SU-DHL-6 (cell line): ENCODE measurements around the gene BRICD5.

ENCODE experiments used
- H2AFZ ChIP-seq: fragments of 200-600 bp; sonication (generic); 2 replicates; pipeline ENCODE4 v1.6.1; 2014; ENCODE audit warnings: low read depth, mild to moderate bottlenecking, moderate library complexity, mixed read lengths, antibody characterized with exemption, low read length; ENCODE audit not compliant: severe bottlenecking
- H3F3A ChIP-seq: fragments of 200-600 bp; shearing (Covaris generic); 2 replicates; pipeline ENCODE4 v1.6.0; 2016; ENCODE audit warnings: antibody characterized with exemption, mild to moderate bottlenecking; ENCODE audit not compliant: insufficient read depth
- H3K27ac ChIP-seq: fragments of 200-600 bp; sonication (generic); 2 replicates; pipeline ENCODE4 v1.5.1; 2016; ENCODE audit warnings: low read depth, mild to moderate bottlenecking, low read length, moderate library complexity, mixed read lengths
- H3K27me3 ChIP-seq: fragments of 200-600 bp; sonication (generic), shearing (Covaris generic); 2 replicates; pipeline ENCODE4 v1.6.0; 2014; ENCODE audit warnings: mild to moderate bottlenecking, low read length
- H3K36me3 ChIP-seq: fragments of 200-600 bp; sonication (generic); 2 replicates; pipeline ENCODE4 v1.6.1; 2014; ENCODE audit warnings: mild to moderate bottlenecking, low read length, mixed read lengths
- H3K4me2 ChIP-seq: fragments of 300-600, 200-600 bp; shearing (Covaris generic), sonication (generic); 2 replicates; pipeline ENCODE4 v1.6.0; 2014; ENCODE audit warnings: low read length, low read depth, mild to moderate bottlenecking; ENCODE audit not compliant: poor library complexity, severe bottlenecking
- H3K4me3 ChIP-seq: fragments of 200-600 bp; sonication (generic); 2 replicates; pipeline ENCODE4 v1.5.1; 2014; ENCODE audit warnings: antibody characterized with exemption, low read length, mild to moderate bottlenecking, mixed read lengths; ENCODE audit not compliant: insufficient read depth, poor library complexity, severe bottlenecking
- H3K79me2 ChIP-seq: fragments of 200-600 bp; sonication (generic); 2 replicates; pipeline ENCODE4 v1.6.1; 2014; ENCODE audit warnings: mild to moderate bottlenecking, low read length, moderate library complexity; ENCODE audit not compliant: insufficient read depth
- H3K9ac ChIP-seq: fragments of 200-600 bp; sonication (generic); 2 replicates; pipeline ENCODE4 v1.7.0; 2014; ENCODE audit warnings: mild to moderate bottlenecking, low read length
- H3K9me2 ChIP-seq: fragments of 200-600 bp; sonication (generic); replicated peaks from 2 replicates; pipeline ENCODE4 v1.6.1; 2014; ENCODE audit warnings: low read length; ENCODE audit not compliant: insufficient read depth
- H3K9me3 ChIP-seq: fragments of 200-600 bp; sonication (generic); 2 replicates; pipeline ENCODE4 v1.6.1; 2014; ENCODE audit warnings: low read length, mixed read lengths; ENCODE audit not compliant: insufficient read depth
- H4K20me1 ChIP-seq: fragments of 200-600 bp; sonication (generic); 2 replicates; pipeline ENCODE4 v1.6.1; 2014; ENCODE audit warnings: low read depth, mild to moderate bottlenecking, antibody characterized with exemption, low read length, moderate library complexity, mixed read lengths
- CTCF ChIP-seq: fragments of 200-600 bp; sonication (generic); IDR thresholded peaks from one replicate; pipeline ENCODE4 v1.5.1; 2017; ENCODE audit warnings: antibody characterized with exemption, mild to moderate bottlenecking, low read length, moderate library complexity; ENCODE audit not compliant: insufficient read depth, poor library complexity, severe bottlenecking
- EZH2phosphoT487 ChIP-seq: fragments of 200-600 bp; sonication (generic), shearing (Covaris generic); conservative IDR thresholded peaks from 2 replicates; pipeline ENCODE4 v1.6.1; 2018; ENCODE audit warnings: mild to moderate bottlenecking, antibody characterized with exemption, low read length, moderate library complexity, mixed read lengths

Gene BRICD5

DNA sequence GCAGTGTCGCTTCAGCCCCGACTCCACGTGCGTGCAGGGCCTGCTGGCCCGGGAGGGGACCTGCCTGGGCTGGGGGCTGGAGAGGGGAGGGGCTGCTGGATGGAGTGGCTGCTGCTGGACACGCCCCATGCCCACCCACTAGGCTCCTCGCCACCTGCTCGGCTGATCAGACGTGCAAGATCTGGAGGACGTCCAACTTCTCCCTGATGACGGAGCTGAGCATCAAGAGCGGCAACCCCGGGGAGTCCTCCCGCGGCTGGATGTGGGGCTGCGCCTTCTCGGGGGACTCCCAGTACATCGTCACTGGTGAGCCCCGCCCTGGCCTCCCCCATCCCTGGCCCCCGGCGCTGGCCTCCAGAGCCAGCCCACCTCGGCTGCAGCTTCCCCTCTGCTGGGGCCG is 2.4 kb downstream of the BRICD5 start:
- no peak overlapping the region for H2AFZ ChIP-seq
- no peaks in the 10 kb centered on the region for H3K9me3 ChIP-seq
- no peak overlapping the region for H3K4me3 ChIP-seq
- H3K27me3 ChIP-seq = no peaks in the 10 kb centered on the region
- H3F3A ChIP-seq = peaks cover 7% of the 10 kb centered on the region; the same call in 1 of the 2 replicates
- H4K20me1 ChIP-seq = no peaks in the 10 kb centered on the region
- H3K4me2 ChIP-seq = no peak overlapping the region
- H3K36me3 ChIP-seq = no peaks in the 10 kb centered on the region
- no peaks in the 10 kb centered on the region for H3K9me2 ChIP-seq
- TF ChIP-seq CTCF (no peak), EZH2phosphoT487 (no peak)
- peaks cover 16% of the 10 kb centered on the region for H3K79me2 ChIP-seq
- H3K27ac ChIP-seq = no peak overlapping the region
- no peak overlapping the region for H3K9ac ChIP-seq

DNA sequence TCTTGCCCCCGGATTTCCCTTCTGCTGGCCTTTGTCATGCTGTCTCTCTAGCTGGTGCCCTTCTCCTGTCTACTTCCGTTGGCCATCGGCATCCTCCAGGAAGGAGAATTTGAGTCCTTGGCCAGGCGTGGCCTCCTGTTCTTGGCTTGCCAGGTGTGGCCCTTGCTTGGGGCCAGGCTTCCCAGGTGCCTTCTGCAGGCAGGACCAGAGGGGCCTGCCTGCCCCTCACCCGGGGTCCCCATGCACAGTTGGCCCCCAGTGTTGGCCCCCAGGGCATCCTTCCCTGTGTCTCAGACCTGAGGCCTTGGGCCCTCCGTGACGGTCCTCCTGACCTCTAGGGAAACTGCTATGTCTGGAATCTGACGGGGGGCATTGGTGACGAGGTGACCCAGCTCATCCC is 2.8 kb downstream of the BRICD5 start:
- H2AFZ ChIP-seq = no peak overlapping the region
- no peaks in the 10 kb centered on the region for H3K9me2 ChIP-seq
- H3K4me2 ChIP-seq = no peak overlapping the region
- no peak overlapping the region for H3K4me3 ChIP-seq
- H3K27me3 ChIP-seq = no peaks in the 10 kb centered on the region
- no peaks in the 10 kb centered on the region for H4K20me1 ChIP-seq
- no peaks in the 10 kb centered on the region for H3K36me3 ChIP-seq
- peaks cover 12% of the 10 kb centered on the region; the same call in 1 of the 2 replicates for H3K79me2 ChIP-seq
- TF ChIP-seq EZH2phosphoT487 (no peak), CTCF (no peak)
- H3K27ac ChIP-seq = no peak overlapping the region
- no peaks in the 10 kb centered on the region for H3K9me3 ChIP-seq
- peaks cover 7% of the 10 kb centered on the region; the same call in 1 of the 2 replicates for H3F3A ChIP-seq
- no peak overlapping the region for H3K9ac ChIP-seq

- no peak for TF ChIP-seq EZH2phosphoT487
- no peak for TF ChIP-seq CTCF
- Histone ChIP-seq H3K27ac (peak overlapping the region; percentile 74; the same call in 1 of the 2 replicates), H4K20me1 (no peaks in the 10 kb centered on the region), H2AFZ (no peak overlapping the region), H3K9me3 (no peaks in the 10 kb centered on the region), H3K9me2 (no peaks in the 10 kb centered on the region), H3K27me3 (no peaks in the 10 kb centered on the region), H3K79me2 (peaks cover 8% of the 10 kb centered on the region; the same call in 1 of the 2 replicates), H3F3A (peaks cover 3% of the 10 kb centered on the region; the same call in 1 of the 2 replicates), H3K9ac (peak overlapping the region; percentile 90), H3K36me3 (no peaks in the 10 kb centered on the region), H3K4me2 (peak overlapping the region; percentile 79), H3K4me3 (peak overlapping the region; percentile 86)
These were observed 3.8 kb downstream of the BRICD5 start for GRCh38 chr16:2206780-2207433.
